B cell (primary cell): ENCODE data around the gene ZBTB12. TPM values are rescaled to one million over a fixed set of nuclear protein-coding genes. Genes with fewer than 3 reads are reported as not detected.
A peak's percentile ranks its signal among the peaks of the same experiment; 100 is the strongest.
"Not testable (repeated sequence)": the region's sequence is repeated elsewhere in the genome, so short reads cannot be mapped to it uniquely, and the experiment has no call there.

Source experiments
- ATAC-seq: fragments of 200-7000 bp; cut with Tn5 transposase; one replicate; pipeline ENCODE4 v1.10.0; 2021; ENCODE audit warnings: low read depth, mild to moderate bottlenecking, moderate number of reproducible peaks, moderate library complexity
- CTCF ChIA-PET: fragments of 350-600 bp; sonication (Branson Sonifier 250); formaldehyde crosslinking; loops from one replicate; lab custom pipeline; 2021; ENCODE audit warnings: antibody characterized with exemption, inconsistent platforms; lab: Charles Lee
- POLR2A ChIA-PET: fragments of 350-600 bp; sonication (Branson Sonifier 250); formaldehyde crosslinking; loops from one replicate; lab custom pipeline; 2021; ENCODE audit warnings: antibody characterized with exemption; lab: Charles Lee
- DNase-seq: peaks from one replicate; pipeline ENCODE4 v3.0.0; 2013
- H2AFZ ChIP-seq: 2 replicates; pipeline ENCODE4 v1.6.1; 2012; ENCODE audit warnings: mild to moderate bottlenecking, low read depth, low read length; ENCODE audit not compliant: insufficient read depth, poor library complexity, severe bottlenecking
- H3K27ac ChIP-seq, 2 donors: 1 replicate in 1 of 2; 2 replicates in 1 of 2; pipeline ENCODE4 v1.5.1; 2012 to 2013; ENCODE audit warnings: low read length in 2 of 2, mild to moderate bottlenecking in 2 of 2, moderate library complexity in 1 of 2
- H3K27me3 ChIP-seq, 4 experiments: fragments of 200-600 bp in 1 of 4; sonication (generic) in 1 of 4; replicated peaks in 1 of 4; 1 replicate in 2 of 4; 2 replicates in 2 of 4; pipeline versions ENCODE4 v1.6.1 to v1.7.0; 2013 to 2016; ENCODE audit warnings: low read length in 3 of 4, mild to moderate bottlenecking in 2 of 4, mixed read lengths in 1 of 4, moderate library complexity in 1 of 4; ENCODE audit not compliant: insufficient read depth in 4 of 4, control insufficient read depth in 3 of 4; ENCODE audit errors: control extremely low read depth in 1 of 4
- H3K36me3 ChIP-seq, 2 experiments: replicated peaks in 1 of 2; 1 replicate in 1 of 2; 2 replicates in 1 of 2; pipeline versions ENCODE4 v1.6.1 to v1.7.1; 2013; ENCODE audit warnings: low read length in 1 of 2; ENCODE audit not compliant: insufficient read depth in 2 of 2, control insufficient read depth in 1 of 2; ENCODE audit errors: control extremely low read depth in 1 of 2, extremely low read depth in 1 of 2
- H3K4me1 ChIP-seq, 2 donors: fragments of 200-600 bp in 1 of 2; sonication (generic) in 1 of 2; 1 replicate in 1 of 2; 2 replicates in 1 of 2; pipeline versions ENCODE4 v1.5.1 to v1.6.1; 2013 to 2017; ENCODE audit warnings: low read length in 2 of 2; ENCODE audit not compliant: control insufficient read depth in 2 of 2, insufficient read depth in 2 of 2
- H3K4me2 ChIP-seq: replicated peaks from 2 replicates; pipeline ENCODE3; 2012; ENCODE audit warnings: mild to moderate bottlenecking, low read depth, low read length; ENCODE audit not compliant: poor library complexity, severe bottlenecking
- H3K4me3 ChIP-seq, 5 experiments: fragments of 200-600 bp in 1 of 5; sonication (generic) in 1 of 5; 1 replicate in 3 of 5; 2 replicates in 2 of 5; pipeline versions ENCODE4 v1.5.1 to v1.7.0; 2011 to 2016; ENCODE audit warnings: low read length in 4 of 5, mild to moderate bottlenecking in 4 of 5, low read depth in 2 of 5, control low read depth in 1 of 5, moderate library complexity in 1 of 5; ENCODE audit not compliant: insufficient read depth in 1 of 5; ENCODE audit errors: control extremely low read depth in 1 of 5, extremely low read depth in 1 of 5
- H3K79me2 ChIP-seq: fragments of 200-600 bp; sonication (generic); one replicate; pipeline ENCODE4 v1.6.0; 2016; ENCODE audit warnings: low read length; ENCODE audit not compliant: control insufficient read depth, insufficient read depth
- H3K9ac ChIP-seq: fragments of 200-600 bp; sonication (generic); 2 replicates; pipeline ENCODE4 v1.6.1; 2017; ENCODE audit warnings: mild to moderate bottlenecking, low read length, moderate library complexity
- H3K9me3 ChIP-seq, 3 donors: one replicate each; pipeline versions ENCODE4 v1.6.1 to v1.7.1; 2013; ENCODE audit warnings: low read length in 2 of 3; ENCODE audit not compliant: control insufficient read depth in 2 of 3, insufficient read depth in 1 of 3; ENCODE audit errors: control extremely low read depth in 1 of 3
- H4K20me1 ChIP-seq: 2 replicates; pipeline ENCODE4 v1.6.0; 2012; ENCODE audit warnings: mild to moderate bottlenecking, low read length; ENCODE audit not compliant: insufficient read depth, control insufficient read depth, poor library complexity, severe bottlenecking
- H3K27ac Mint-ChIP-seq: one replicate; pipeline ENCODE4 v1.8.0; 2021; ENCODE audit warnings: mixed read lengths
- H3K27me3 Mint-ChIP-seq: one replicate; pipeline ENCODE4 v1.8.0; 2021; ENCODE audit warnings: mixed read lengths
- H3K4me1 Mint-ChIP-seq: one replicate; pipeline ENCODE4 v1.8.0; 2021; ENCODE audit warnings: mixed read lengths
- H3K4me3 Mint-ChIP-seq: one replicate; pipeline ENCODE4 v1.8.0; 2021; ENCODE audit warnings: mixed read lengths
- H3K9me3 Mint-ChIP-seq: one replicate; pipeline ENCODE4 v1.8.0; 2022; ENCODE audit warnings: mixed read lengths; ENCODE audit not compliant: insufficient read depth
- EZH2 ChIP-seq: IDR thresholded peaks from 2 replicates; pipeline ENCODE4 v1.6.1; 2012; ENCODE audit warnings: borderline replicate concordance, low read depth, mild to moderate bottlenecking, moderate library complexity, low read length; ENCODE audit not compliant: insufficient read depth, poor library complexity, severe bottlenecking
- WGBS: methylation state at CpG from one replicate; pipeline ENCODE4 v1.1.5; 2013; ENCODE audit warnings: missing lambda C conversion rate; ENCODE audit not compliant: insufficient coverage; 5-methylcytosine and 5-hydroxymethylcytosine counted together
- intact Hi-C: fragments of 100-400 bp; cut with micrococcal nuclease; formaldehyde crosslinking; loops from one replicate; pipeline ENCODE4 v1.10.0; 2022
- polyA plus RNA-seq: library from polyadenylated mRNA; depleted of rRNA; stranded (reverse); fragments of >200 nt; gene quantifications from 2 replicates; pipeline ENCODE4 v1.2.3, GENCODE V29; 2012
- total RNA-seq, 2 donors: library from RNA; stranded (reverse); fragments of 120-200 nt in 1 of 2; gene quantifications; 1 replicate in 1 of 2; 2 replicates in 1 of 2; pipeline versions ENCODE4 v1.2.3 to v1.2.4, GENCODE V29; 2013 to 2022
- TF ChIP-seq, protein P1 (sequence below): fragments of 200-600 bp; IDR thresholded peaks from one replicate; pipeline ENCODE4 v1.8.0; 2022; ENCODE audit warnings: antibody characterized with exemption, mild to moderate bottlenecking

The ZBTB12 gene
- total and polyA plus RNA-seq, 2 donors (not counting 1 experiment from before 2014, with no cell fraction given), result 1.4 to 8.9 TPM

DNA sequence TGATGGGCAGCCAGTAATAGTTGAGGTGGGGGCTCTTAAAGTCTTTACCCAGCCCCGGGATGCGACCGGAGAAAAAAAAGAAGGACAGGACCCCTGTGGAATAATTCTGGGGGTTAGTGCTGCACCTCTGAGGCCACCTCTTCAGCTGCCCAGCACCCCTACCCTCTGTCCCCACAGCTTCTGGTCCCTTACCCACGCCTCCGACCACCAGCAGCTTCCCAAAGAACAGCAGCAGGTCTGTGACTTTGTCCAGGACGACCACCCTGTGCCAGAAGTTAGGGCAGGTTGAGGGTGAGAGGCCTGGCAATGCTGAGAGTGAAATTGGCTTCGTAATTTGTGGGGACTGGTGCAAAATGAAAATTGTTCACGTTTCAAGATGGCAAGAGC lies 37.1 kb downstream of the ZBTB12 start:
- Histone ChIP-seq H2AFZ (no peak overlapping the region), H3K27ac (no peak overlapping the region), H3K4me2 (no peak overlapping the region), H4K20me1 (no peaks in the 10 kb centered on the region), H3K4me1 (peaks cover 18 to 23% of the 10 kb centered on the region in 2 donors), H3K4me3 (no peak overlapping the region), H3K9me3 (no peaks in the 10 kb centered on the region), H3K9ac (no peak overlapping the region), H3K36me3 (peaks cover 0 to 4% of the 10 kb centered on the region in 2 experiments), H3K79me2 (peaks cover 17% of the 10 kb centered on the region), H3K27me3 (no peaks in the 10 kb centered on the region)
- H3K4me3 Mint-ChIP-seq, result peak overlapping the region; percentile 30
- 96% methylated on average over 4 of the region's 8 CpGs for WGBS
- DNase-seq (no peak), ATAC-seq (no peak)
- ChIA-PET POLR2A (interaction anchor here (0.5 to 0.6 kb wide), 3 partner anchors 9 to 201 kb away, joined by 3 read pairs; no protein-coding TSS in a partner anchor), CTCF (interaction anchor here (0.8 to 3.0 kb wide), 5 partner anchors 24 to 319 kb away, joined by 3 to 11 read pairs (median 8); partner anchors contain the start of genes ATP6V1G2 and MSH5)
- no peak overlapping the region for H3K27ac Mint-ChIP-seq
- peaks cover 24% of the 10 kb centered on the region for H3K4me1 Mint-ChIP-seq
- no peaks in the 10 kb centered on the region for H3K27me3 Mint-ChIP-seq
- H3K9me3 Mint-ChIP-seq, result no peaks in the 10 kb centered on the region
- TF ChIP-seq, protein P1, sequence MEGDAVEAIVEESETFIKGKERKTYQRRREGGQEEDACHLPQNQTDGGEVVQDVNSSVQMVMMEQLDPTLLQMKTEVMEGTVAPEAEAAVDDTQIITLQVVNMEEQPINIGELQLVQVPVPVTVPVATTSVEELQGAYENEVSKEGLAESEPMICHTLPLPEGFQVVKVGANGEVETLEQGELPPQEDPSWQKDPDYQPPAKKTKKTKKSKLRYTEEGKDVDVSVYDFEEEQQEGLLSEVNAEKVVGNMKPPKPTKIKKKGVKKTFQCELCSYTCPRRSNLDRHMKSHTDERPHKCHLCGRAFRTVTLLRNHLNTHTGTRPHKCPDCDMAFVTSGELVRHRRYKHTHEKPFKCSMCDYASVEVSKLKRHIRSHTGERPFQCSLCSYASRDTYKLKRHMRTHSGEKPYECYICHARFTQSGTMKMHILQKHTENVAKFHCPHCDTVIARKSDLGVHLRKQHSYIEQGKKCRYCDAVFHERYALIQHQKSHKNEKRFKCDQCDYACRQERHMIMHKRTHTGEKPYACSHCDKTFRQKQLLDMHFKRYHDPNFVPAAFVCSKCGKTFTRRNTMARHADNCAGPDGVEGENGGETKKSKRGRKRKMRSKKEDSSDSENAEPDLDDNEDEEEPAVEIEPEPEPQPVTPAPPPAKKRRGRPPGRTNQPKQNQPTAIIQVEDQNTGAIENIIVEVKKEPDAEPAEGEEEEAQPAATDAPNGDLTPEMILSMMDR, result no peak
- TF ChIP-seq EZH2, result no peak
- intact Hi-C loops, result loop anchor here (1.0 to 10.0 kb wide), 4 partner anchors 48 to 370 kb away; partner anchors contain the start of genes HSPA1A, HSPA1L, MICB and VARS1

DNA sequence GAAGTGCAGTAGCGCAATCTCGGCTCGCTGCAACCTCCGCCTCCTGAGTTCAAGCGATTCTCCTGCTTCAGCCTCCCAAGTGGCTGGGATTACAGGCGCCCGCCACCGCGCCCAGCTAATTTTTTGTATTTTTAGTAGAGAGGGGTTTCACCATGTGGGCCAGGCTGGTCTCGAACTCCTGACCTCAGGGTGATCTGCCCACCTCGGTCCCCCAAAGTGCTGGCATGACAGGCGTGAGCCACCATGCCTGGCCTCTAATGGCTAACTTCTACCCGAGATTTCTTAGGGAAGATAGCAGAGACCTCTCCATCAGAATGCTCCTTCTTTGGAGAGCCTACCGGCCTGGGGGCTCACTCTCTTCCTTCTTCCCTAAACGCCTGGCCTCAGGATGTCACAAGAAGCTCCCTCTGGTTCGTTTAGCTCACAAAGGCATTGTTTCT lies 37.7 kb downstream of the ZBTB12 start:
- CTCF ChIA-PET, result interaction anchor here (0.8 to 3.0 kb wide), 14 partner anchors 13 to 318 kb away, joined by 3 to 29 read pairs (median 6); partner anchors contain the start of genes ATP6V1G2, LY6G5C and MSH5
- intact Hi-C loops, result loop anchor here (1.0 to 10.0 kb wide), 4 partner anchors 47 to 369 kb away; partner anchors contain the start of genes HSPA1A, HSPA1L, MICB and VARS1
- not testable (repeated sequence) for H3K9me3 Mint-ChIP-seq, H4K20me1 ChIP-seq, ATAC-seq, H3K27ac ChIP-seq, H3K9me3 ChIP-seq, H3K27me3 Mint-ChIP-seq, DNase-seq, H3K27me3 ChIP-seq
- peaks cover 2 to 11% of the 10 kb centered on the region in 2 experiments for H3K36me3 ChIP-seq
- Mint-ChIP-seq H3K27ac (peak overlapping the region; percentile 92), H3K4me1 (peaks cover 24% of the 10 kb centered on the region), H3K4me3 (peak overlapping the region; percentile 94)
- peaks cover 17% of the 10 kb centered on the region for H3K79me2 ChIP-seq
- WGBS, result 13% methylated on average over 10 of the region's 16 CpGs
- peak overlapping the region; percentile 71 for H3K9ac ChIP-seq
- peak overlapping the region; percentile 95 for H3K4me2 ChIP-seq
- peaks cover 18 to 23% of the 10 kb centered on the region in 2 donors for H3K4me1 ChIP-seq
- peak overlapping the region; percentile 71 for H2AFZ ChIP-seq
- peak overlapping the region in 4 of 5 experiments; percentile 43 to 68 (median 62) for H3K4me3 ChIP-seq
- POLR2A ChIA-PET, result interaction anchor here (0.6 to 2.5 kb wide), 3 partner anchors 26 to 47 kb away, joined by 3 to 15 read pairs (median 3); no protein-coding TSS in a partner anchor
